SK-N-MC (cell line): ENCODE data around the gene SAMD14.
A peak's percentile ranks its signal among the peaks of the same experiment; 100 is the strongest.

Source experiments
- DNase-seq: peaks from one replicate; pipeline ENCODE4 v3.0.0-alpha.2; 2011; ENCODE audit warnings: low read depth, low spot score
- H3K27ac ChIP-seq: fragments of 200-600 bp; sonication (generic); 2 replicates; pipeline ENCODE4 v1.5.1; 2016; ENCODE audit warnings: mixed run types
- H3K36me3 ChIP-seq: fragments of 200-600 bp; sonication (generic); 2 replicates; pipeline ENCODE4 v1.6.1; 2017; ENCODE audit warnings: antibody characterized with exemption, low read length, mixed read lengths; ENCODE audit not compliant: insufficient read depth
- H3K4me3 ChIP-seq: fragments of 200-600 bp; sonication (generic); 2 replicates; pipeline ENCODE4 v1.5.1; 2016
- H3K9ac ChIP-seq: fragments of 200-600 bp; sonication (generic); 2 replicates; pipeline ENCODE4 v1.8.0; 2017; ENCODE audit warnings: mixed run types, mixed read lengths; ENCODE audit not compliant: insufficient read length
- H3K9me3 ChIP-seq: fragments of 200-600 bp; sonication (generic); 2 replicates; pipeline ENCODE4 v1.6.1; 2017; ENCODE audit warnings: low read depth, mild to moderate bottlenecking, antibody characterized with exemption, low read length, moderate library complexity, mixed read lengths
- EZH2 ChIP-seq: fragments of 200-600 bp; sonication (generic); IDR thresholded peaks from one replicate; pipeline ENCODE4 v1.6.1; 2017; ENCODE audit warnings: antibody characterized with exemption
- FOXP2 ChIP-seq: optimal IDR thresholded peaks from 2 replicates; pipeline ENCODE3; 2011; ENCODE audit warnings: mild to moderate bottlenecking, moderate library complexity; ENCODE audit not compliant: insufficient read depth; ENCODE audit errors: extremely low read length, control extremely low read depth
- POLR2AphosphoS5 ChIP-seq: IDR thresholded peaks from 2 replicates; pipeline ENCODE4 v1.6.1; 2012; ENCODE audit warnings: mild to moderate bottlenecking, low read depth, low read length, borderline replicate concordance

SAMD14 gene

GRCh38 chr17:50133769-50134099, 3.8 kb upstream of the SAMD14 start:
- Histone ChIP-seq H3K4me3 (no peak overlapping the region), H3K9me3 (no peaks in the 10 kb centered on the region), H3K27ac (no peak overlapping the region), H3K36me3 (peaks cover 30% of the 10 kb centered on the region), H3K9ac (no peak overlapping the region)
- TF ChIP-seq EZH2, result no peak
- no peak for TF ChIP-seq POLR2AphosphoS5
- TF ChIP-seq FOXP2, result no peak
- DNase-seq, result no peak

- no peak for DNase-seq
- Histone ChIP-seq H3K9ac (no peak overlapping the region), H3K9me3 (no peaks in the 10 kb centered on the region), H3K36me3 (peaks cover 25% of the 10 kb centered on the region), H3K27ac (no peak overlapping the region), H3K4me3 (no peak overlapping the region)
- TF ChIP-seq EZH2 (no peak), FOXP2 (no peak), POLR2AphosphoS5 (no peak; the same call in 1 of the 2 replicates)
These were observed 3.2 kb upstream of the SAMD14 start for GRCh38 chr17:50133028-50133768.

- H3K9me3 ChIP-seq, result no peaks in the 10 kb centered on the region
- peak; percentile 13; the same call in 1 of the 2 replicates for TF ChIP-seq POLR2AphosphoS5
- TF ChIP-seq EZH2, result no peak
- no peak for TF ChIP-seq FOXP2
- H3K4me3 ChIP-seq, result no peak overlapping the region
- peaks cover 16% of the 10 kb centered on the region; the same call in 1 of the 2 replicates for H3K36me3 ChIP-seq
- peak overlapping the region; percentile 50 for H3K27ac ChIP-seq
- no peak for DNase-seq
- no peak overlapping the region for H3K9ac ChIP-seq
These were observed 2.3 kb upstream of the SAMD14 start for GRCh38 chr17:50132104-50132794.

GRCh38 chr17:50130559-50131305, 772 bp upstream of the SAMD14 start:
- Histone ChIP-seq H3K9ac (no peak overlapping the region), H3K9me3 (no peaks in the 10 kb centered on the region), H3K36me3 (peaks cover 12% of the 10 kb centered on the region; the same call in 1 of the 2 replicates), H3K27ac (no peak overlapping the region), H3K4me3 (peak overlapping the region; percentile 86)
- TF ChIP-seq POLR2AphosphoS5 (no peak), FOXP2 (no peak), EZH2 (no peak)
- DNase-seq, result no peak

GRCh38 chr17:50129353-50129727, 620 bp downstream of the SAMD14 start:
- H3K36me3 ChIP-seq, result peaks cover 1% of the 10 kb centered on the region; the same call in 1 of the 2 replicates
- no peak overlapping the region for H3K27ac ChIP-seq
- H3K4me3 ChIP-seq, result peak overlapping the region; percentile 86
- H3K9me3 ChIP-seq, result no peaks in the 10 kb centered on the region
- TF ChIP-seq EZH2 (no peak), POLR2AphosphoS5 (no peak), FOXP2 (no peak)
- H3K9ac ChIP-seq, result peak overlapping the region; percentile 60
- DNase-seq, result no peak

- no peaks in the 10 kb centered on the region for H3K9me3 ChIP-seq
- no peak for DNase-seq
- no peaks in the 10 kb centered on the region for H3K36me3 ChIP-seq
- peak overlapping the region; percentile 66 for H3K27ac ChIP-seq
- TF ChIP-seq EZH2 (no peak), POLR2AphosphoS5 (peak; percentile 59)
- peak overlapping the region; percentile 86 for H3K4me3 ChIP-seq
- peak overlapping the region; percentile 42 for H3K9ac ChIP-seq
These were observed 1.3 kb downstream of the SAMD14 start for GRCh38 chr17:50128441-50129352.

- no peak for DNase-seq
- H3K4me3 ChIP-seq, result no peak overlapping the region; the same call in 1 of the 2 replicates
- H3K36me3 ChIP-seq, result no peaks in the 10 kb centered on the region
- no peak for TF ChIP-seq EZH2
- TF ChIP-seq POLR2AphosphoS5, result no peak
- no peak for TF ChIP-seq FOXP2
- H3K9me3 ChIP-seq, result no peaks in the 10 kb centered on the region
- H3K27ac ChIP-seq, result peak overlapping the region; percentile 62; the same call in 1 of the 2 replicates
- H3K9ac ChIP-seq, result no peak overlapping the region
These were observed 2.1 kb downstream of the SAMD14 start for GRCh38 chr17:50127697-50128361.
